ENCODE data around the gene PTCHD1.

Gene PTCHD1

DNA sequence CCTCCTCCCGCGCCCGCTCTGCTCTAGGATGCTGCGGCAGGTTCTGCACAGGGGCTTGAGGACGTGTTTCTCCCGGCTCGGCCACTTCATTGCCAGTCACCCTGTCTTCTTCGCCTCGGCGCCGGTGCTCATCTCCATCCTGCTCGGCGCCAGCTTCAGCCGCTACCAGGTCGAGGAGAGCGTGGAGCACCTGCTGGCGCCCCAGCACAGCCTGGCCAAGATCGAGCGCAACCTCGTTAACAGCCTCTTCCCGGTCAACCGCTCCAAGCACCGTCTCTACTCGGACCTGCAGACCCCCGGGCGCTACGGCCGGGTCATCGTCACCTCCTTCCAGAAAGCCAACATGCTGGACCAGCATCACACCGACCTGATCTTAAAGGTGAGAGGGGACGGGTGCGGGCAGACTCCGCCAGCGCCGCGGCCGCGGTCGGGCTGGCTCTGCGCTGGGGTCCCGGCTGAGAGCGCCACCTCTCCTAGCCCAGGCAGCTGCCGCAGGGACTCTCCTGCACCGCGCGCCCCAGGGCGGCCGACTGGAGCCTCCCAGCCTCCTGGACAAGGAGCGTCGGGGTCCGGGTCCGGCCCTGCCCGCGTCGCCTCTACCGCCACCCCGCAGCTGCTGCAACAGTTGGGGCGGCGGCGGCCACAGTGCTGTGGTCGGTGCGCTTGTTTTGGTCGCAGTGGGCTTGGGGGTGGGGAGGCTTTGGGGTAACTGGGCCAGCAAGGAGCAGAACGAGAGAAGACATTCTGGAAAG, at the start of gene PTCHD1:
Gene PTCHD1, plus strand, starts transcription at position 2 of the 752 bp plus-strand sequence. Its CDS starts 27 bp downstream, at position 29.
- DNase-seq (ENCODE audit: low read depth in 2 of 2), result no peak

DNA sequence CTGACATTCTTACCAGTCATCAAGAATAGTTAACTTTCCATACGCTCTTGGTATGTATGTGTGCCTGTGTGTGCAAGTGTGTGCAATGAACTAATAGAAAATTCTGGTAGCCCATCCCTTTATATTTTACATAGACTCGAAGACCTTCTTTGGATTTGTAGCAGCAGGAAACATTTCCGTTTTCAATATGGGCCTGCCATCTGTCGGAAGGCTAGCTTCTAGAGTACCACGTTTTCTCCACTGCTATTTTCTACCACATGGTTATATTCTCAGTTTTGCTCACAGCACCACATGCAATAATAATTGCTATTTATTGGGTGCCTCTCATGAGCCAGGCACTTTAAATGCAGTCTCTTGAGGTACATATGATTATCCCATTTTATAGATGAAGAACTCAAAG, 47.9 kb upstream of the PTCHD1 start:
- no peak for DNase-seq (ENCODE audit: low read depth in 2 of 2)

DNA sequence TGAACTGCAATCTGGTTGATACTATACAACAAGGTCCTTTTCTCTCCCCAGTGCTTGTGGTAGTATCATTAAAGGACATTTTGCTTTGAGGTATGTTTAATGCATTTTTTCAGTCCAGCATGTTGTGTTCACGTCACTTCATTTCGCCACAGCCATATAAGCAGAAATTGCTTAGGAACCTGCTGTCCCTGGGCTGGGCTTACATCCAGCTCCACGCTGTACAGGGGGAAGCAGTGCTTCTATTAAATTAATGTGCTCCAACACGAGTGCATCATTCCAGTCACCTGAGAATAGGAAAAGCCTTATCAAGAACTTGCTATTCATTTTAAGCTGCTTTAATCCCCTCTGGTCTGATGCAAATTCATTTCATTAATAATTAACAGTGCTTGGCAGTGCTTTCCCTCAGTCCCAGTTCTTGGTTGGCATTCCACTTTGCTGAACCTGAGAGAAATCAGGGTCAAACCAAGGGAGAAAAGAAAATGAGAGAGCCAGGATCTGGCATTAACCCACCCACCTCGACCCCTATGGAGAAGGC, 47.4 kb upstream of the PTCHD1 start:
- DNase-seq (ENCODE audit: low read depth in 2 of 2), result no peak

DNA sequence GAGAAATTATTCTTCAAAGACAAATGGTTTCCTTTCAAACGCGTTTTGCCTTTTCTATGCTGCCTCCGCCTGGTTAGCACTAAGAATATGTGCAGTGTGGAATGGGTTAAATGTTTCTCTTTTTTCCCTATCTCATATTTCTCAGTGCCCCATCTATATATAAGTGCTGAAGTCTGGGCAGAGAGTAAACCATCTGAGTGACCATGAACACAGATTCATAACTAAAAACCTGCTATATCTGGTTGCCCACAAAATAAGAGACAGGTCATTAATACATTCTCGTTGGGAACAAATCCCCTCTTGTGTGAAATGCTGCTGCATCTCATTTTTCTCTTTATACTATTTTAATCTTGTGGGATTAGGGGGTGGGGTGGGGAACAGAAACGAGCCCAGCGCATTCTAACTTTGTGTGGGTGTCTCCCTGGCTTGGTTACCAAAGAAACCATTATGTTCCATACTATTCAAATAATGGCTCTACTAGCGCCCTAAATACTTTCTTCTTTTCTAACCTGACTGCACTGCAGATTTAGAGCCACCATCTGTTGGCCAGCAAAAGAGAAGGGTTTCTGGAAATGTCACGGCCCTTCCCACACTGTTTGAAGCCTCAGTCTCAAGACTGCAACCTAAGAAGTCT, 42.2 kb upstream of the PTCHD1 start:
- no peak for DNase-seq (ENCODE audit: low read depth in 2 of 2)

DNA sequence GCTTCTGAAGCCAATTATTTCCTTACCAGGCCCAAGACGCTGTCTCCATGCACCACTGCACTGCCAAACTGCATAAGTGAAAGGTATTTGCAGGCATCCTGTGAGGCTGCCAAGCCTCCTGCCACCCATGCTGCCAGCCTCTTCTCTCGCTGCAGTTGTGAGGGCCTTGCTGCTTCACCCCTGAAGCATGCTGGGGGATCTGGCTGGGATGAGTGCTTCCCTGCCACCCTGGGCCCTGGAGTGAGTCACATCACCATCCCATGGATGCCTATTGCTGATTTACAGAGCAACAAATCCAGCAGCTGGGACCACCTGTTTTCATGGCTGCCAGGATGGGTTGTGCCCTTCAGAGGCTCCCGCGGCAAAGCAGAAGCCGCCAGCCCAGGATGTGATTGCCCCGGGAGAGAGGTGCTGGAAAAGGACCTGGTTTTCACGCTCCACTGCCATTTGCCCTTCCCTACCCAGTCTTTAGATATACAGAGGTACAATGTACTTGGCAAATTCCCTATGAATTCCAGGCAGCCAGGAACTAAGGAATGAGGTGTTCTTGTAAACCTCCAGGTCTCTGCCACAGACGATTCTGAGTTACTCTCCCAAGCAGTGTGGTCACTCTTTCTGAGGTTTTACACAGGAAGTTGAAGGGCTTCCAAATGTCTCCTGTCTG, 41.5 kb upstream of the PTCHD1 start:
- DNase-seq (ENCODE audit: low read depth in 2 of 2), result no peak

- DNase-seq (ENCODE audit: low read depth in 2 of 2), result no peak
Observed at GRCh38 chrX:23304881-23305280, 29.8 kb upstream of the PTCHD1 start.

DNA sequence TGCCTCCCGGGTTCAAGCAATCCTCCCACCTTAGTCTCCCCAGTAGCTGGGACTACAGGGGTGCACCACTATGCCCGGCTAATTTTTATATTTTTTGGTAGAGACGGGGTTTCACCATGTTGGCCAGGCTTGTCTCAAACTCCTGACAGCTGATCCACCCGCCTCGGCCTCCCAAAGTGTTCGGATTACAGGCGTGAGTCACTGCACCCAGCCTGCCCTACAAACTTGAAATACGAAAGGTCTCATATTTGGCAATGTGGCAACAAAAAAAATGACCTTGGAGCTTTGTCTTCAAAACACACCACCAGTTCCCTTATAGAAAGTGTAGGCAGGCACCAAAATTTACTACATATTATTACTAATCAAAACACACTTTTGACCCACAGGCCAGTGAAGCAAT, 22.9 kb upstream of the PTCHD1 start:
- no peak for DNase-seq (ENCODE audit: low read depth in 2 of 2)

GRCh38 chrX:23312136-23312535, 22.5 kb upstream of the PTCHD1 start:
- DNase-seq (ENCODE audit: low read depth in 2 of 2), result no peak

DNA sequence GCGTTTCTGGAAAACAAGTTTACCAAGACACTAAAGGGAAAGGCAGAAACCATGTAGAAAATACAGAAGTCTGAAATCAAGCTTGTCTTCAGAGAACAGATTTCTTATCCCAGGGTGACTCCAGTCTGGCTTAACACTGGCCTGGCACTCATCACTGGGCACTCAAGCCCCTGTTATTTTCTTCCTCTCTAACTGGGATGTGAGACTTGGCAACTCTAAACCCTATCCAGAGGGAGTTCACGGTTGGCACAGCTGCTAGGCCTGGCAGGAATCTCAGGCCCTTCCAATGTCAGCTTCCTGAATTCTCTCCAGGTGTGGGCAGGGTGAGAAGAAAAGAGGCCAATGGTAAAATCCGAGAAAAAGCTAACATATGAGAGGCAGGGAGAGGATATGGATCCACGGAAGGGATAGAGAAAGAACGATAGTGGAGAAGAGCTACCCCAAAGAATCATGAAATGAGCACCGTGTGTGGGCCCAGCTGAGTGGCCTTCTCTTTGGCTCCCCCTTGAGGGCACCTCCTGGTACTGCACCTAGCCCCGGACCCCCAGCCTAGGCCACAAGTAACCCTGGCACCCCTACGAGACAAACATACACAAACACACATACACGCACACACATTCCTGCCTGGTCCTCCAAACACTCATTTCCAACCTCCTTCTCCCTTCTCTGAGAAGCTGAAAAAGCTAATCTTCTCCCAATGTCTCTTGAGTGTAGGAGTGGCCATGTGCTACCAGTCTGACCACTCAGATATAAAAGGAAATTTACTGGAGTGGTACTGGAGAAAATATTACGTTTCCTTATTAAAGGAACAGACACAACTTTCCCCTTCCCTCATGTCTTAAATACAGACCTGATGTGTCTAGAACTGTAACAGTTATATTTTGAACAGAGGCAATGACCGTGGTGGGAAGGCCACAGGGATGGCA, 16.6 kb upstream of the PTCHD1 start:
- no peak for DNase-seq (ENCODE audit: low read depth in 2 of 2)

DNA sequence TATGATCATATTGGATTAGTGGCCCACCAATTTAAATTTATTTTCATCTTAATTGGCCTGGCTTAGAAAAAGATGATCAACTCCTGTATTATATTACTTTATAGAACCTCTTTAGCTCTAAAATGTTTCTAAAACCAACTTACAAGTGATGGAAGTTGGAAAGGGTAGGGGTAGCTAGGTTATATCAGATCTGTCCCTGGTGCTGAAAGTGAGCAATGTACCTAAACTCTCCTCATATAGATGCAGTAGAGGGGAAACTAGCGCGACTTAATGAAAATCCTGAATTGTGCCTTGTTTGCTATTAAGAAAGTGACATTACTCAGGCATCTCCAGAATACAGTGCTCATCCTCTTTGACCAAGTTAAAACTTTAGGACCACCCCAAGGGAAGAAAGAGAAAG, 7.5 kb upstream of the PTCHD1 start:
- no peak for DNase-seq (ENCODE audit: low read depth in 2 of 2)

- DNase-seq (ENCODE audit: low read depth in 2 of 2), result no peak
Observed at GRCh38 chrX:23331701-23332100, 2.9 kb upstream of the PTCHD1 start.

GRCh38 chrX:23332101-23332887, 2.4 kb upstream of the PTCHD1 start:
- DNase-seq (ENCODE audit: low read depth in 2 of 2), result no peak

DNA sequence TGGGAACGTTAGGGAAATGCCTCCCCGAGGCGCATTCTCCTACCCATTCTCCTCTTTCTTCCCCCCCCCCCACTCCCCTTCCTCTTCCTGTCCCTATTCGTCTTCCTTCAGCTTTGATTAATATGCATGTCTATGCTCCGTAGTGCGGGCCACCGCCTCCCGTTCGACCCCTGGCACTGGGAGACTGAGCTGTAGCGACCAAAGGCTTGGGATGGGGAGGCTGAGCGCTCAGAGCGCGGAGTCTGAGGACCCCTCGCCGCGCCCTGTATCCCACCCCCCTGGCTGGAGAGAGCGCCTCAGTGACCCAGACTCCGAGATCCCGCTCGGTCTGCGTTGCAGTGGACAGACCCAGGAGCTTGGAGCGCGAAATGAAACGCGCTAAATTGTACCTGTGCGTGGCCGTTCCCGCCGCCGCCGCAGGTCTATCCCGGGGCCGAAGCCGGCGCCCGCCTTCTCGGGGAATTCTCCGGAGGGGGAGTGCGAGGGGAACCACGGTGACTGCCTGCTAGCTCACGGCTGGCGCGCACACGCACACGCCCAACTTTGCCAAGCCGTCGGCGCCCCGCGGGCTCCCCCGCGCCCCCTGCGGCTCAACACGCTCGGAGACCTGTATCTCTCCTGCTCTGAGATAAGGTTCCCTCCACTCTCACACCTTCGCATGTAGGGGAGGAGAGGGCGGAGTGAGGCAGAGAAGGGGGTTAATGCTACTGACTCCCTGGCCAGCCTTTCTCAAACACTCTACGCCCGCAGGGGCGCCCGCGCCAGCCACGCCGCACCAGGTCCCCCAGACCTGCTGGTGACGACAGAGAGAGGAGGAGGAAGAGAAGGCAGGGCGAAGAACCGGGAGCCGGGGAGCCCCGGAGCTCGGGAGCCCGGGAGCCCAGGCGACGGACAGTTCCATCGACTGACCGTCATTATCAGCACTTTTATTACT, 1.5 kb upstream of the PTCHD1 start:
- DNase-seq (ENCODE audit: low read depth in 2 of 2), result no peak

- DNase-seq (ENCODE audit: low read depth in 2 of 2), result no peak
Observed at GRCh38 chrX:23333842-23334520, 668 bp upstream of the PTCHD1 start.

DNA sequence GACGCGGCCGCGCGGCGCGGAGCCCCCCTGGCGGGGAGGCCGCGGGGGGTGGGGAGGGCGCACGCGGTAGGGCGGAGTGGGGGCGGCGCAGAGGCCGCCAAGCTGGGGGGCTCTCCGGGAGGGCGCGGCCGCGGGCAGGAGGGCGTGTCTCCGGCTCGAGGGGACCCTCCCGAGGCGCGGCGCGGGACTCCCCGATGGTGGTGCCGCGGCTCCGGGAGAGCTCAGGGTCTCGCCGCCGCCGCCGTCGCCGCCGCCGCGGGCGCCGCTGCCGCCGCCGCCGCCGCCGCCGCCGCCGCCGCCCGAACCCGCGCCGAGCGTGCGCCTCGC, 165 bp upstream of the PTCHD1 start:
- DNase-seq (ENCODE audit: low read depth in 2 of 2), result no peak

DNA sequence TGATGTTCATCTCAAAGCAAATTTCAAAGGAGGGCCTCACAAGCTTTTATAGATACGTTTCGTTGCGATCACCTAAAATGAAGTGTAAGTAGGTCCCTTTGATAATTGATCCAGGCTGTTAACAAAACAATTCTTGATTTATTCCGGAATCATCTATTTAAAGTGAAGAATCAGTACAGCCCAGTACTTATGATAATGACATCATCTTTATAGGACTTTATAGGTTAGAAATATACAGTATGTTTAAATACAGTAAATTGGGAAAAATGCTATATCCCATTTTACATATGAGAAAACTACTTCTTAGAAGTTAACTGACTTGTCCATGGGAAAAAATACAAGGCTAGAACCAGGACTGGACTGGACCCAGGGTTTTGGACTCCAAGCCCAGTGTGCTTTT, 3.7 kb downstream of the PTCHD1 start:
- no peak for DNase-seq (ENCODE audit: low read depth in 2 of 2)

- no peak for DNase-seq (ENCODE audit: low read depth in 2 of 2)
Observed at GRCh38 chrX:23341452-23341851, 6.8 kb downstream of the PTCHD1 start.

DNA sequence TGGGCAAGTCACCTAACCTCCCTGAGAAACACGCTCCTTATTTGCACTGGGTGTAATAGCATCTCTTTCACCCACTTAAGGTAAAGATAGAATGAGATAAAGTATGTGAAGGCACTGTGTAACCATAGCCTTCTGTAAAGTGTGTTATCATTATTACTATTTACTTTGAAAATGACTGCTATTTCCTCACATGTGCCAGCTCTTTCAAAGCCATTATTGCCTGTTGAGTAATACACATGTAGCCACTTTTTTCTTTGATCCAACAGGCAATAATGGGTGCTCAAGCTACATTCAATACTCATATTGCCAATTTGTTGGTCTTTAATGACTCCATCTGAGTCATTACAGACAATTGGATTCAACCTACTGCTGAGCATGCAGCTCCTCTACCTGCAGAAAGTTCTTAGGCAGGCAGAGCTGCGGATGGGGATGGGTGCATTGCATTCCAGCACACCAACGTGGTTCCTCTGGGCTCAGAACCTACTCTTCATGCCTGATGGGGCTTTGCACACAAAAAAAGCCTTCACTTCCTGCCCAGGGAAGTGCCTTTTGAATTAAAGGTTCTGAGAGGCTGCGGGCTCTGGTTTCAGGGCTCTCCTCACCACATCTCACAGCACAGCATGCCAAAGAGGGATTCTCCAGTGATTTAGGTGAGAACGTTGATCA, 9.7 kb downstream of the PTCHD1 start:
- no peak for DNase-seq (ENCODE audit: low read depth in 2 of 2)

DNA sequence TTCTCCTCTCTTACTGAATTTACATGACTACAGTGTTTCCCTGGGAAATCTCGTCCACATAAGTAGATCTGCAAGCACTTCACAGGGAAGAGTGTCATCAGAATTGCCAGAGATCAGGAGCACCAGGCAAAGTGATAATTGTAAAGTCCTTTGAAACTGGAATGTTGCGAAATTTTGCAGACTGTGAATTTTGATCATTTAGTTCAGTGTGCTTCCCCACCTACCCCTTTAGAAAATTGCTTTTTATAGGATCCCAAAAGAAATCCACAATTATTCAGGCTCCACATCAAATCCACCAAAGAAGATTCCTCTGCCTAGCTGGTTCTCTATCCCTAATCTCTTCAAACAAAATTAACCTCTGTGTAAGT, 10.2 kb downstream of the PTCHD1 start:
- DNase-seq (ENCODE audit: low read depth in 2 of 2), result no peak

Data from activated CD8-positive, alpha-beta memory T cell treated with anti-CD3 and anti-CD28 coated beads for 4 hours (primary cell).